Caco-2 (cell line): ENCODE data around the gene NFE2. TPM values are rescaled to one million over a fixed set of nuclear protein-coding genes. Genes with fewer than 3 reads are reported as not detected.

Source experiments
- BruUV-seq: library from RNA; stranded (reverse); fragments of 400-500 nt; replicated peaks from 2 replicates; lab custom pipeline; 2021; lab: Mats Ljungman, UMichigan
- CTCF ChIA-PET: fragments of 300-600 bp; sonication (Branson Sonifier 250); formaldehyde crosslinking; loops from one replicate; lab custom pipeline; 2022; ENCODE audit warnings: antibody characterized with exemption; lab: Charles Lee
- POLR2A ChIA-PET: fragments of 300-600 bp; sonication (Branson Sonifier 250); formaldehyde crosslinking; loops from one replicate; lab custom pipeline; 2022; ENCODE audit warnings: antibody characterized with exemption; lab: Charles Lee
- DNase-seq, 2 experiments: peaks; one replicate each; pipeline versions ENCODE4 v3.0.0 to v3.0.0-alpha.2; 2020 to 2022
- H3K27me3 ChIP-seq: replicated peaks from 2 replicates; pipeline ENCODE4 v1.6.0; 2011; ENCODE audit warnings: low read length; ENCODE audit not compliant: control insufficient read depth, insufficient read depth
- H3K36me3 ChIP-seq: 2 replicates; pipeline ENCODE4 v1.5.1; 2011; ENCODE audit warnings: low read length; ENCODE audit not compliant: control insufficient read depth, insufficient read depth
- H3K4me1 ChIP-seq: fragments of 250-450 bp; sonication (Bioruptor Pico); 2 replicates; pipeline ENCODE4 v1.5.1; 2020; ENCODE audit warnings: mild to moderate bottlenecking
- H3K4me3 ChIP-seq: 2 replicates; pipeline ENCODE4 v1.5.1; 2011; ENCODE audit warnings: low read depth, mild to moderate bottlenecking, control low read depth, low read length
- H3K9me3 ChIP-seq: fragments of 250-450 bp; sonication (Bioruptor Pico); 2 replicates; pipeline ENCODE4 v1.5.1; 2020; ENCODE audit warnings: mild to moderate bottlenecking, moderate library complexity
- H3K27ac Mint-ChIP-seq: one replicate; pipeline ENCODE4 v1.8.0; 2022; ENCODE audit warnings: mixed read lengths; ENCODE audit not compliant: unreplicated experiment
- H3K27me3 Mint-ChIP-seq: one replicate; pipeline ENCODE4 v1.8.0; 2022; ENCODE audit warnings: mixed read lengths; ENCODE audit not compliant: insufficient read depth, unreplicated experiment
- H3K36me3 Mint-ChIP-seq: one replicate; pipeline ENCODE4 v1.8.0; 2022; ENCODE audit warnings: mild to moderate bottlenecking, mixed read lengths; ENCODE audit not compliant: insufficient read depth, unreplicated experiment
- H3K4me1 Mint-ChIP-seq: one replicate; pipeline ENCODE4 v1.8.0; 2022; ENCODE audit warnings: low read depth, mixed read lengths; ENCODE audit not compliant: unreplicated experiment
- H3K4me3 Mint-ChIP-seq: one replicate; pipeline ENCODE4 v1.8.0; 2022; ENCODE audit warnings: mild to moderate bottlenecking, moderate library complexity, mixed read lengths; ENCODE audit not compliant: unreplicated experiment
- H3K9me3 Mint-ChIP-seq: one replicate; pipeline ENCODE4 v1.8.0; 2022; ENCODE audit warnings: mixed read lengths; ENCODE audit not compliant: unreplicated experiment
- intact Hi-C: fragments of 100-400 bp; cut with micrococcal nuclease; formaldehyde crosslinking; loops from one replicate; pipeline ENCODE4 v1.10.0; 2022; ENCODE audit not compliant: unreplicated experiment
- total RNA-seq: library from RNA; stranded (reverse); gene quantifications from 2 replicates; pipeline ENCODE4 v1.2.3, GENCODE V29; 2022
- TF ChIP-seq, protein P1 (sequence below), 2 experiments: fragments of 200-600 bp in 1 of 2; IDR thresholded peaks; 1 replicate in 1 of 2; 2 replicates in 1 of 2; pipeline versions ENCODE4 v1.5.1 to v1.8.0; 2011 to 2022; ENCODE audit warnings: antibody characterized with exemption in 1 of 2, control low read depth in 1 of 2, inconsistent platforms in 1 of 2, low read depth in 1 of 2, low read length in 1 of 2, mild to moderate bottlenecking in 1 of 2, moderate library complexity in 1 of 2; ENCODE audit not compliant: insufficient read depth in 1 of 2, severe bottlenecking in 1 of 2, unreplicated experiment in 1 of 2

Gene NFE2
- total RNA-seq, 1 experiment from 2014 or later = 6.2 TPM

DNA sequence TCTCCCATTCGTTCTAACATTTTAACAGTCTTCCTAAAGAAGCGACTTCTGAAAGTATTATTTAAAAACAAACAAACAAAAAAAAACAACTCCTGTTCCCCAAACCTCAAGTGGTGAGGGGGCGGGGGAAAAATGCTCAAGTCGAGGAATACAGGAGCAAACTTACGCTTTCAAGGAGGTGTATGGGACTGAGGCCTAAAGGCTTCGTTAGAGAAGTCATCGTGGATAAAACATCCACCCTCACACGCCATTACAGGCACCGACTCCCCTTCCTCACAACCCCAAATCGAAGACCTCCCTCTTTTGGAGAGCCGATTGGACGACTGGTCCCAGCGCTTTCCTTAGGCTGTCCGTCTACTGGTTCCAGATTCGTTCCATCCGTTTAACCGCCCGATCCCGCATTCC is 21.6 kb downstream of the NFE2 start:
- DNase-seq = no peak
- intact Hi-C loops = loop anchor here (1.0 to 2.0 kb wide), 4 partner anchors 17 to 778 kb away; partner anchors contain the start of gene TARBP2
- no peaks in the 10 kb centered on the region for H3K27me3 Mint-ChIP-seq
- Histone ChIP-seq H3K36me3 (peaks cover 3% of the 10 kb centered on the region; the same call in 1 of the 2 replicates), H3K9me3 (no peaks in the 10 kb centered on the region), H3K27me3 (no peaks in the 10 kb centered on the region), H3K4me1 (peaks cover 30% of the 10 kb centered on the region), H3K4me3 (peak overlapping the region; percentile 57)
- H3K4me1 Mint-ChIP-seq = peaks cover 12% of the 10 kb centered on the region
- no peak overlapping the region for H3K4me3 Mint-ChIP-seq
- TF ChIP-seq, protein P1, sequence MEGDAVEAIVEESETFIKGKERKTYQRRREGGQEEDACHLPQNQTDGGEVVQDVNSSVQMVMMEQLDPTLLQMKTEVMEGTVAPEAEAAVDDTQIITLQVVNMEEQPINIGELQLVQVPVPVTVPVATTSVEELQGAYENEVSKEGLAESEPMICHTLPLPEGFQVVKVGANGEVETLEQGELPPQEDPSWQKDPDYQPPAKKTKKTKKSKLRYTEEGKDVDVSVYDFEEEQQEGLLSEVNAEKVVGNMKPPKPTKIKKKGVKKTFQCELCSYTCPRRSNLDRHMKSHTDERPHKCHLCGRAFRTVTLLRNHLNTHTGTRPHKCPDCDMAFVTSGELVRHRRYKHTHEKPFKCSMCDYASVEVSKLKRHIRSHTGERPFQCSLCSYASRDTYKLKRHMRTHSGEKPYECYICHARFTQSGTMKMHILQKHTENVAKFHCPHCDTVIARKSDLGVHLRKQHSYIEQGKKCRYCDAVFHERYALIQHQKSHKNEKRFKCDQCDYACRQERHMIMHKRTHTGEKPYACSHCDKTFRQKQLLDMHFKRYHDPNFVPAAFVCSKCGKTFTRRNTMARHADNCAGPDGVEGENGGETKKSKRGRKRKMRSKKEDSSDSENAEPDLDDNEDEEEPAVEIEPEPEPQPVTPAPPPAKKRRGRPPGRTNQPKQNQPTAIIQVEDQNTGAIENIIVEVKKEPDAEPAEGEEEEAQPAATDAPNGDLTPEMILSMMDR (IDR thresholded peaks at IDR 0.05; ENCODE audit: insufficient read depth in 1 of 2, low read depth in 1 of 2, low read length in 1 of 2, severe bottlenecking in 1 of 2, unreplicated experiment in 1 of 2) = no peak
- H3K36me3 Mint-ChIP-seq = peaks cover 18% of the 10 kb centered on the region
- ChIA-PET POLR2A (interaction anchor here (0.6 to 2.9 kb wide), 20 partner anchors 9 to 602 kb away, joined by 3 to 99 read pairs (median 9); partner anchors contain the start of genes COPZ1 and NFE2), CTCF (interaction anchor here (0.5 to 2.9 kb wide), 9 partner anchors 28 to 645 kb away, joined by 3 to 40 read pairs (median 7); partner anchors contain the start of genes COPZ1 and HOXC10)
- BruUV-seq = TSS peak; percentile 77
- H3K27ac Mint-ChIP-seq = no peak overlapping the region
- H3K9me3 Mint-ChIP-seq = no peaks in the 10 kb centered on the region

DNA sequence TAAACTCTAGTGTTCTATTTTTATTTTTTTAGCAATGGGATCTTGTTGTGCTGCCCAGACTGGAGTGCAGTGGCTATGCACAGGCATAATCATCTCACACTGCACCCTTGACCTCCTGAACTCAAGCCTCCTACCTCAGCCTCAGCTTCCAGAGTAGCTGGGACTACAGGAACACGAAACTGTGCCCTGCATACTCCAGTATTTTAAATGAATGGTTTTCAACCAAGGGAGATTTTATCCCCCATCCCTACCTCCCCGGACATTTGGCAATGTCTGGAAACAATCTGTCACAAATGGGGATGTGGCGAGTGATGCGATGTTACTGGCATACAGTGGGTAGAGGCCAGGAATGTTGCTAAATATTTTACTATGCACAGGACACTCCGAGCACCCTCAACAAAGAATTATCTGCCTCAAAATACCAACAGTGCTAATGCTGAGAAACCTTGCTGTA is 23.0 kb downstream of the NFE2 start:
- peaks cover 6% of the 10 kb centered on the region for H3K4me1 Mint-ChIP-seq
- BruUV-seq = no TSS peak
- no peak for DNase-seq
- H3K36me3 ChIP-seq = peaks cover 3% of the 10 kb centered on the region; the same call in 1 of the 2 replicates
- ChIA-PET POLR2A (no interaction called here), CTCF (no interaction called here)
- H3K9me3 ChIP-seq = no peaks in the 10 kb centered on the region
- no peaks in the 10 kb centered on the region for H3K27me3 Mint-ChIP-seq
- no peaks in the 10 kb centered on the region for H3K9me3 Mint-ChIP-seq
- no peak overlapping the region for H3K27ac Mint-ChIP-seq
- no peak overlapping the region for H3K4me3 Mint-ChIP-seq
- peak overlapping the region; percentile 57 for H3K4me3 ChIP-seq
- intact Hi-C loops = loop anchor here (2.0 kb wide), 1 partner anchor 777 kb away; the partner anchor contains the start of gene TARBP2
- peaks cover 18% of the 10 kb centered on the region for H3K36me3 Mint-ChIP-seq
- H3K4me1 ChIP-seq = peaks cover 16% of the 10 kb centered on the region
- TF ChIP-seq, protein P1 (IDR thresholded peaks at IDR 0.05; ENCODE audit: insufficient read depth in 1 of 2, low read depth in 1 of 2, low read length in 1 of 2, severe bottlenecking in 1 of 2, unreplicated experiment in 1 of 2) = no peak
- no peaks in the 10 kb centered on the region for H3K27me3 ChIP-seq

DNA sequence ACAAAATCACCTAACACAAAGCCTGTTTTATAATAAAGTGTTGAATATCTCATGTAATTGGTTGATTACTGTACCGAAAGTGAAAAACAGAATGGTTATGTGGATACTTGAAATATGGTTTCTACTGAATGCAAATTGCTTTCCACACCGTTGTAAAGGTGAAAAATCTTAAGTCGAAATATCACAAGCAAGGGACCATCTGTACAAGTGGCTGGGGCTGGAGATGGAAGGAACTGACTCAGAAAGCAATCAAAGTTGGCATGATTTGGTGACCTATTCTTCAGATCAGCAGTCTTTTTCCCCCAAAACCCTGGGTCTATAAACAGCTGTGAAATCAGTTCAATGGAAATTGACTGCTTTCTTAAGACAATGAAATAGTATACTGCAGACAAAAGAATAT is 24.4 kb downstream of the NFE2 start:
- POLR2A ChIA-PET = no interaction called here
- H3K27me3 ChIP-seq = no peaks in the 10 kb centered on the region
- CTCF ChIA-PET = interaction anchor here (1.9 kb wide), 1 partner anchor 48 kb away, joined by 6 read pairs; the partner anchor contains the start of gene COPZ1
- Mint-ChIP-seq H3K4me1 (no peaks in the 10 kb centered on the region), H3K36me3 (peaks cover 23% of the 10 kb centered on the region), H3K27ac (no peak overlapping the region), H3K9me3 (no peaks in the 10 kb centered on the region), H3K4me3 (no peak overlapping the region), H3K27me3 (no peaks in the 10 kb centered on the region)
- no peaks in the 10 kb centered on the region for H3K36me3 ChIP-seq
- TF ChIP-seq, protein P1 (IDR thresholded peaks at IDR 0.05; ENCODE audit: insufficient read depth in 1 of 2, low read depth in 1 of 2, low read length in 1 of 2, severe bottlenecking in 1 of 2, unreplicated experiment in 1 of 2) = no peak
- BruUV-seq = no TSS peak
- H3K4me1 ChIP-seq = peaks cover 9% of the 10 kb centered on the region
- no peak for DNase-seq
- intact Hi-C loops = no loop called here
- H3K9me3 ChIP-seq = no peaks in the 10 kb centered on the region
- no peak overlapping the region for H3K4me3 ChIP-seq
